ENCODE measurements around the gene PTBP1.

PTBP1 gene

DNA sequence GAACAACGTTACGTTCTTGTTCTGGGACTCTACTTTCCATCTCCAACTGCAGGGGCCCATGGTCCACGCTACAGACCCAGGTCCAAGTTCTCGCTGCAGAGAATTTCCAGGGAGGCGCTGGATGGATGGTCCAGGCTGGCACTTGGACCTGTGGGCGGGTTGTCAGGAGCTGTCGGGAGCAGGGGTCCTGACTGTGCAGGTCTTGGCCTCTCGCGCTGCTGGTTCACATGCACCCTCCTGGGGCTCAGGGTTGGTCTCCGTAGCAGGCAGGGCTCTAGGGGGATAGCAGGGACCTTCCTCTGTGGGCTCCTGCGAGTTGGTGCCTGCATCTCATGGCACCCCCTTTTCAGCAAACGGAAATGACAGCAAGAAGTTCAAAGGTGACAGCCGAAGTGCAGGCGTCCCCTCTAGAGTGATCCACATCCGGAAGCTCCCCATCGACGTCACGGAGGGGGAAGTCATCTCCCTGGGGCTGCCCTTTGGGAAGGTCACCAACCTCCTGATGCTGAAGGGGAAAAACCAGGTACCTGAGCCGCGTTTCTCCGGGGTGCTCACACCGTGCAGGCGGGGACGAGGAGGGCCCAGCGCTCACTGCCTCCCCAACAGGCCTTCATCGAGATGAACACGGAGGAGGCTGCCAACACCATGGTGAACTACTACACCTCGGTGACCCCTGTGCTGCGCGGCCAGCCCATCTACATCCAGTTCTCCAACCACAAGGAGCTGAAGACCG lies 6.6 kb downstream of the PTBP1 start:
- no peaks in the 10 kb centered on the region for H3K27me3 ChIP-seq (replicated peaks; ENCODE audit: control insufficient read depth, insufficient read depth, low read length, poor library complexity, severe bottlenecking)
- no peak overlapping the region for H3K27ac ChIP-seq (ENCODE audit: insufficient read depth, low read length, poor library complexity, severe bottlenecking)
- peaks cover 48% of the 10 kb centered on the region for H3K4me1 ChIP-seq (ENCODE audit: control insufficient read depth, insufficient read depth, low read length, poor library complexity, severe bottlenecking)
- H3K9me3 ChIP-seq (ENCODE audit: control insufficient read depth, low read length): no peaks in the 10 kb centered on the region
- peaks cover 66% of the 10 kb centered on the region for H3K36me3 ChIP-seq (ENCODE audit: control insufficient read depth, insufficient read depth, low read length)
- DNase-seq: no peak
- H3K4me3 ChIP-seq (ENCODE audit: insufficient read depth, low read depth, low read length, poor library complexity, severe bottlenecking): no peak overlapping the region

- Histone ChIP-seq H3K4me1 (ENCODE audit: control insufficient read depth, insufficient read depth, low read length, poor library complexity, severe bottlenecking) (peaks cover 41% of the 10 kb centered on the region), H3K27me3 (replicated peaks; ENCODE audit: control insufficient read depth, insufficient read depth, low read length, poor library complexity, severe bottlenecking) (no peaks in the 10 kb centered on the region), H3K36me3 (ENCODE audit: control insufficient read depth, insufficient read depth, low read length) (peaks cover 69% of the 10 kb centered on the region), H3K4me3 (ENCODE audit: insufficient read depth, low read depth, low read length, poor library complexity, severe bottlenecking) (no peak overlapping the region), H3K9me3 (ENCODE audit: control insufficient read depth, low read length) (no peaks in the 10 kb centered on the region), H3K27ac (ENCODE audit: insufficient read depth, low read length, poor library complexity, severe bottlenecking) (no peak overlapping the region)
- DNase-seq: no peak
These were observed 7.3 kb downstream of the PTBP1 start for GRCh38 chr19:804419-805165.

DNA sequence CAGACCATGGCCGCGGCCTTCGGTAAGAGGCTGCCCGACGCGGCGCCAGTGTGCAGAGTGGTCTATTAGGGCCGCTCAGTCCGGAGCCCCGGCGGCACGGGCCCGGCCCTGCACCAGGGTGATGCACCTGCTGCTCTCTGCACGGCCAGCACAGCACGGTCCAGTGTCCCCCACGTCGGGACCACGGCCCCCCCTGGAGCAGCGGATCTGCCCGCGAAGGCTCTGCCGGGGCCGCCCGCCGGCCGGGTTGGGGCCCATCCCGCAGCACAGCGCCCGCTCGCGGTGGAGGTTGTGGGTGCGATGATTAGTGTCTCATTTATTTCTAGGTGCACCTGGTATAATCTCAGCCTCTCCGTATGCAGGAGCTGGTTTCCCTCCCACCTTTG lies 7.9 kb downstream of the PTBP1 start:
- Histone ChIP-seq H3K4me3 (ENCODE audit: insufficient read depth, low read depth, low read length, poor library complexity, severe bottlenecking) (no peak overlapping the region), H3K36me3 (ENCODE audit: control insufficient read depth, insufficient read depth, low read length) (peaks cover 75% of the 10 kb centered on the region), H3K27me3 (replicated peaks; ENCODE audit: control insufficient read depth, insufficient read depth, low read length, poor library complexity, severe bottlenecking) (no peaks in the 10 kb centered on the region), H3K4me1 (ENCODE audit: control insufficient read depth, insufficient read depth, low read length, poor library complexity, severe bottlenecking) (peaks cover 36% of the 10 kb centered on the region), H3K9me3 (ENCODE audit: control insufficient read depth, low read length) (no peaks in the 10 kb centered on the region), H3K27ac (ENCODE audit: insufficient read depth, low read length, poor library complexity, severe bottlenecking) (no peak overlapping the region)
- no peak for DNase-seq

DNA sequence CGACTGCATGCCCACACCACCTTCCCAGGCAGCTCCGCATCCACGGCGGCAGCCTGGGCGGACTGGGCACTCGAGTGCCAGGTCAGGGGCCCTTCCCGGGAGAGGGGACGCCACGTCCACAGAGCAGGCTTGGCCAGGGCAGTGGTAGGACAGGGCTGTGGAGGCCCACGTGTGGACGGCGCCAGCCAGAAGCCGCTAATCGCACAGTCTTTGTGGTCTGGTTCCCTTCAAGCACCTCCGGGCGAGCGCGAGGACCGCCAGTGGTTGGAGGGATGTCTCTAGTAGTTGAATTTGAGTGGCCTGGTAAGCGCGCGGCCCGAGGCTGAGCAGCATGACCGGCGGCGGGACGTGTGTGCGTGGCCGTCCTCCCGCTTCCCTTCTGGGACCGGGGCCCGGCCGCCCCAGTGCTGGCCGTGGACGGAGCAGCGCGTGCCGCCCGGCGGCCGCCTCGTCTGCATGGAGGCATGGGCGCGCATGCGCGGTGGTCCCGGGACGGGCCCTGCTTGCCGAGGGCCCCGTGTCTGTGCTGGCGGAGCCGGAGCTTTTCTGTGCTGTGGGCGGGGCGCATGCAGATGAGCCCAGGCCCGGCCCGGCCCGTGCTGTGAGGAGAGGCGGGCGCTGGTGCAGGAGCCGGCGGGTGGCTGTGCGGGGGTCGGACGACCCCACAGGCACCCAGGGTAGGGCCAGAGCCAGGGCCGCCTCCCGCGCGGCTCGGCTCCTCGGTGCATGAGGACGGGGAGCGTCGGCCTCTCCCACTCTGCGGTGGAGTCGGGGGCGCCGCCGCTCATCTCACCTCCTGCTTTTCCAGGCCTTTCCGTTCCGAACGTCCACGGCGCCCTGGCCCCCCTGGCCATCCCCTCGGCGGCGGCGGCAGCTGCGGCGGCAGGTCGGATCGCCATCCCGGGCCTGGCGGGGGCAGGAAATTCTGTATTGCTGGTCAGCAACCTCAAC lies 8.6 kb downstream of the PTBP1 start:
- no peak for DNase-seq
- Histone ChIP-seq H3K36me3 (ENCODE audit: control insufficient read depth, insufficient read depth, low read length) (peaks cover 82% of the 10 kb centered on the region), H3K4me3 (ENCODE audit: insufficient read depth, low read depth, low read length, poor library complexity, severe bottlenecking) (no peak overlapping the region), H3K4me1 (ENCODE audit: control insufficient read depth, insufficient read depth, low read length, poor library complexity, severe bottlenecking) (peaks cover 29% of the 10 kb centered on the region), H3K27ac (ENCODE audit: insufficient read depth, low read length, poor library complexity, severe bottlenecking) (no peak overlapping the region), H3K27me3 (replicated peaks; ENCODE audit: control insufficient read depth, insufficient read depth, low read length, poor library complexity, severe bottlenecking) (no peaks in the 10 kb centered on the region), H3K9me3 (ENCODE audit: control insufficient read depth, low read length) (no peaks in the 10 kb centered on the region)

DNA sequence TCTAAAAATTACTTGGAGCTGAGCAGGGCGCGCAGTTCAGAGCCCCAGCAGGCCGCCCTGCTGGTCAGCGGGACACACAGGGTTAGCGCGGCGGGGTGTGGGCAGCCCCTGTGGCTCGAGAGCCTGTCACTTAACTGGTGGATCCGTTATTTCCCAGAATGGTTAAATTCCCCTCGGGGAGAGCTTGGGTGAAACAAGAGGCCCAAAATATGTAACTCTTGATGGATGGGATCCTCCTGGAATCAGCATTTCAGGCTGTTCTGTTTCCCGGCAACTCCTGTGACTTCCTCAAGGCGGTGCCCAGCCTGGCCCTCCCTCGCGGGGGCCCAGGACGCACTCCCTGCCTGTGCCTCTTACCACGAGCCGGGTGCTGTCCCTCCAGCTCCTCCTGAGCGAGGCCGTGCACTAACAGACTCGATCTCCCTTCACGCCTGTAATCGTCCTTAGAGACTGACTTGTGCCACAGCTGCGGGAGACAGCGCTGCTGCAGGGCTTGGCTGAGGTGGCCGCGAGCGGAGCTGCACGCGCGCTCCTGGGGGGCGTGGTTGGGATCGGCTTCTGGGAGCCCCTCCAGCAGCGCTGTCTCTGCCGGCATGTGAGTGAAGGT lies 9.7 kb downstream of the PTBP1 start:
- H3K36me3 ChIP-seq (ENCODE audit: control insufficient read depth, insufficient read depth, low read length): peaks cover 92% of the 10 kb centered on the region
- H3K27me3 ChIP-seq (replicated peaks; ENCODE audit: control insufficient read depth, insufficient read depth, low read length, poor library complexity, severe bottlenecking): no peaks in the 10 kb centered on the region
- DNase-seq: no peak
- H3K4me1 ChIP-seq (ENCODE audit: control insufficient read depth, insufficient read depth, low read length, poor library complexity, severe bottlenecking): peaks cover 18% of the 10 kb centered on the region
- no peaks in the 10 kb centered on the region for H3K9me3 ChIP-seq (ENCODE audit: control insufficient read depth, low read length)
- no peak overlapping the region for H3K4me3 ChIP-seq (ENCODE audit: insufficient read depth, low read depth, low read length, poor library complexity, severe bottlenecking)
- no peak overlapping the region for H3K27ac ChIP-seq (ENCODE audit: insufficient read depth, low read length, poor library complexity, severe bottlenecking)

DNA sequence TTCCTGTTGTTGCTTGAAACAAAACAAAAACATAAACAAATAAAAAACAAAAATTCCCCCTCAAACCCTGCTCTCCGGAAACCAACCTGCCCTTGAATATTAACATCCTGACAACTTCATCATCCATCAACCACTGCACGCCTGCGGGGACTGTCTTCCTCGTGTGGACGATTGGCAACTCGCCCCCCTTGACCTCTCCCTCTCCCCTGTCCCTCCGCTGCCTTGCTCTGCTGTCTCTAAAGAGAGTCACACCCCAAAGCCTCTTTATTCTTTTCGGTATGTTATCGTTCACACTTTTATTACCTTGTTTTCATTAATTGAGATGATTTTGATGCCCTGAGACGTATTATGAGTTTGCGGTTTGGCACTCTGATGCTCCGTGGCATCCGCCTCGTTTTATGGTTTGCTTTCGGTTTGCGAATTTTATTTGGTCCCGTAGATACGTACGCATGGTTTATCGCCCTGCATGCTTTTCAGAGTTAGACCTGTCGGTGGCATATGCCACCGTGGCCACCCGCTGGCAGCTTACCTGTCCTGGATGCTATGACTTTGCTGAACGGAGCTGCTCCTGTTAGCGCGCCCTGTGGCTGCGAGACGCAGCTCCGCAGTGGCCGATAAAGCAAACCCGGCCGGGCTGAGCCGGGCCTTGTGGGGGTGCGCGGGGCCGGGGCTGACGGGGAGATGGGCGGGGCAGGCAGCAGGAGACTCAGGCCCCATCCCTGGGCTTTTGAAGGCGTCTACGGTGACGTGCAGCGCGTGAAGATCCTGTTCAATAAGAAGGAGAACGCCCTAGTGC lies 10.6 kb downstream of the PTBP1 start:
- no peak overlapping the region for H3K4me3 ChIP-seq (ENCODE audit: insufficient read depth, low read depth, low read length, poor library complexity, severe bottlenecking)
- H3K36me3 ChIP-seq (ENCODE audit: control insufficient read depth, insufficient read depth, low read length): peaks cover 89% of the 10 kb centered on the region
- DNase-seq: no peak
- H3K9me3 ChIP-seq (ENCODE audit: control insufficient read depth, low read length): no peaks in the 10 kb centered on the region
- H3K27ac ChIP-seq (ENCODE audit: insufficient read depth, low read length, poor library complexity, severe bottlenecking): no peak overlapping the region
- no peaks in the 10 kb centered on the region for H3K27me3 ChIP-seq (replicated peaks; ENCODE audit: control insufficient read depth, insufficient read depth, low read length, poor library complexity, severe bottlenecking)
- H3K4me1 ChIP-seq (ENCODE audit: control insufficient read depth, insufficient read depth, low read length, poor library complexity, severe bottlenecking): peaks cover 9% of the 10 kb centered on the region

- Histone ChIP-seq H3K4me3 (ENCODE audit: insufficient read depth, low read depth, low read length, poor library complexity, severe bottlenecking) (no peak overlapping the region), H3K27ac (ENCODE audit: insufficient read depth, low read length, poor library complexity, severe bottlenecking) (no peak overlapping the region), H3K4me1 (ENCODE audit: control insufficient read depth, insufficient read depth, low read length, poor library complexity, severe bottlenecking) (peaks cover 4% of the 10 kb centered on the region), H3K27me3 (replicated peaks; ENCODE audit: control insufficient read depth, insufficient read depth, low read length, poor library complexity, severe bottlenecking) (no peaks in the 10 kb centered on the region), H3K9me3 (ENCODE audit: control insufficient read depth, low read length) (no peaks in the 10 kb centered on the region), H3K36me3 (ENCODE audit: control insufficient read depth, insufficient read depth, low read length) (peaks cover 86% of the 10 kb centered on the region)
- no peak for DNase-seq
These were observed 11.1 kb downstream of the PTBP1 start for GRCh38 chr19:808423-808775.

GRCh38 chr19:810077-810855 lies 13.0 kb downstream of the PTBP1 start:
- DNase-seq: no peak
- no peak overlapping the region for H3K4me3 ChIP-seq (ENCODE audit: insufficient read depth, low read depth, low read length, poor library complexity, severe bottlenecking)

More at GRCh38 chr19:810077-810855, 13.0 kb downstream of the PTBP1 start:
- no peaks in the 10 kb centered on the region for H3K27me3 ChIP-seq (replicated peaks; ENCODE audit: control insufficient read depth, insufficient read depth, low read length, poor library complexity, severe bottlenecking)
- peaks cover 68% of the 10 kb centered on the region for H3K36me3 ChIP-seq (ENCODE audit: control insufficient read depth, insufficient read depth, low read length)
- H3K9me3 ChIP-seq (ENCODE audit: control insufficient read depth, low read length): no peaks in the 10 kb centered on the region
- no peak overlapping the region for H3K27ac ChIP-seq (ENCODE audit: insufficient read depth, low read length, poor library complexity, severe bottlenecking)
- H3K4me1 ChIP-seq (ENCODE audit: control insufficient read depth, insufficient read depth, low read length, poor library complexity, severe bottlenecking): no peaks in the 10 kb centered on the region

Data from effector memory CD4-positive, alpha-beta T cell (primary cell).